PC-3 (cell line): ENCODE results near the gene SMIM36.

ENCODE experiments used
- CTCF ChIP-seq: fragments of 300-600 bp; sonication (generic); conservative IDR thresholded peaks from 2 replicates; pipeline ENCODE4 v1.5.1; 2017; ENCODE audit warnings: antibody characterized with exemption, low read depth, mild to moderate bottlenecking, low read length
- EZH2 ChIP-seq: fragments of 300-600 bp; sonication (generic); IDR thresholded peaks from one replicate; pipeline ENCODE4 v1.6.1; 2017; ENCODE audit warnings: antibody characterized with exemption, mild to moderate bottlenecking, low read length; ENCODE audit not compliant: unreplicated experiment

GRCh38 chr17:55450232-55450825, 60.9 kb downstream of the SMIM36 start:
- no peak for TF ChIP-seq CTCF
- TF ChIP-seq EZH2: no peak
